ENCODE data around the gene ABLIM2. TPM values are rescaled to one million over a fixed set of nuclear protein-coding genes. Genes with fewer than 3 reads are reported as not detected.

Gene ABLIM2
- total RNA-seq, 1 experiment from 2014 or later: 6.1 TPM

DNA sequence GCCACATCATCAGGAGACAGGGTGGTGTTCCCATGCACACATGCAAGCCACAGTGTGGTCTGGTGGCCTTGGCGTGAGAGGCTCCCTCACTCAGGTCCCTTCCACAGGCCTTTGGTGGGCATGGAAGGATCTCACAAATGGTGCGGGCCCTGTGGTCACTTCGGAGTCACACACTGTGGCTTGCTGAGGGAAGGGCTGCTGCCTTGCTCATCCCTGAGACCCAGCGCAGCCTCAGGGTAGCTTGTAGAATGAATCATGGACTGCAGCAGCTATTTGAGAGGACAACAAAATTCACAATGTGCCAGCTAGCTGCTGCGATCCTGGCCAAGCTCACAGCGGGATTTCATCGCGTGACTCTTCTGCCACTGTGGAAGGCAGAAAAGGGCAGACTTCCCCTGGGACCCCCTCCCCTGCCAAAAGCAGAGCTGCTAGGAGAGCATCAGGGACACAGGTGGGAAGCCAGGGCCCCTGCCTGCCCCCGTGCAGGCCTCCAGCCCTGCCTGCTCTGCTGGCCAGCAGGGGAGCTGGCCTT, 106.4 kb downstream of the ABLIM2 start:
- H3K4me1 ChIP-seq (ENCODE audit: control insufficient read depth in 1 of 2, insufficient read depth in 2 of 2, low read length in 2 of 2): no peaks in the 10 kb centered on the region; a peak in 1 of 4 replicates
- no peak for DNase-seq (ENCODE audit: low read depth, low spot score)
- H3K27ac ChIP-seq (ENCODE audit: low read depth, low read length): no peak overlapping the region
- ChIA-PET CTCF (no interaction called here), POLR2A (no interaction called here), RAD21 (ENCODE audit: low non-redundant PET in 1 of 2, low total read pairs in 2 of 2, uncharacterized antibody in 2 of 2, unreplicated experiment in 2 of 2) (no interaction called here)
- no peaks in the 10 kb centered on the region for H3K36me3 ChIP-seq (ENCODE audit: control insufficient read depth in 1 of 2, insufficient read depth in 2 of 2, low read length in 2 of 2)
- no TSS peak for BruUV-seq (replicated peaks)
- ATAC-seq: no peak
- intact Hi-C loops (cut with micrococcal nuclease): no loop called here
- TF ChIP-seq JUND (IDR thresholded peaks at IDR 0.05) (no peak), RAD21 (IDR thresholded peaks at IDR 0.05; ENCODE audit: low read depth) (no peak), CEBPB (IDR thresholded peaks at IDR 0.05; ENCODE audit: low read depth) (no peak), CBX3 (IDR thresholded peaks at IDR 0.05; ENCODE audit: low read depth) (no peak), FOSL1 (IDR thresholded peaks at IDR 0.05; ENCODE audit: low read depth) (no peak), POLR2A (IDR thresholded peaks at IDR 0.05; ENCODE audit: borderline replicate concordance, extremely low read depth, insufficient read depth, insufficient read length) (no peak), ZBTB33 (IDR thresholded peaks at IDR 0.05; ENCODE audit: extremely low read depth, insufficient replicate concordance, low read length) (no peak), SP1 (IDR thresholded peaks at IDR 0.05; ENCODE audit: low read depth) (no peak), SIN3A (IDR thresholded peaks at IDR 0.05; ENCODE audit: low read depth) (no peak), TCF7L2 (IDR thresholded peaks at IDR 0.05; ENCODE audit: borderline replicate concordance, extremely low read depth, insufficient read depth, insufficient read length) (no peak), ELF1 (IDR thresholded peaks at IDR 0.05; ENCODE audit: borderline replicate concordance, low read depth) (no peak), ZNF274 (IDR thresholded peaks at IDR 0.05; ENCODE audit: low read depth, low read length) (no peak), EZH2phosphoT487 (IDR thresholded peaks at IDR 0.05; ENCODE audit: borderline replicate concordance) (no peak), POLR2AphosphoS5 (IDR thresholded peaks at IDR 0.05; ENCODE audit: low read depth, low read length) (no peak), EGR1 (IDR thresholded peaks at IDR 0.05; ENCODE audit: low read depth) (no peak), SRF (IDR thresholded peaks at IDR 0.05; ENCODE audit: low read depth) (no peak), ZFX (IDR thresholded peaks at IDR 0.05) (no peak)
- TF ChIP-seq, protein P1, sequence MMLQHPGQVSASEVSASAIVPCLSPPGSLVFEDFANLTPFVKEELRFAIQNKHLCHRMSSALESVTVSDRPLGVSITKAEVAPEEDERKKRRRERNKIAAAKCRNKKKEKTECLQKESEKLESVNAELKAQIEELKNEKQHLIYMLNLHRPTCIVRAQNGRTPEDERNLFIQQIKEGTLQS (IDR thresholded peaks at IDR 0.05): no peak
- TF ChIP-seq, protein P2, sequence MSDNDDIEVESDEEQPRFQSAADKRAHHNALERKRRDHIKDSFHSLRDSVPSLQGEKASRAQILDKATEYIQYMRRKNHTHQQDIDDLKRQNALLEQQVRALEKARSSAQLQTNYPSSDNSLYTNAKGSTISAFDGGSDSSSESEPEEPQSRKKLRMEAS (IDR thresholded peaks at IDR 0.05): no peak
- TF ChIP-seq, protein P3, sequence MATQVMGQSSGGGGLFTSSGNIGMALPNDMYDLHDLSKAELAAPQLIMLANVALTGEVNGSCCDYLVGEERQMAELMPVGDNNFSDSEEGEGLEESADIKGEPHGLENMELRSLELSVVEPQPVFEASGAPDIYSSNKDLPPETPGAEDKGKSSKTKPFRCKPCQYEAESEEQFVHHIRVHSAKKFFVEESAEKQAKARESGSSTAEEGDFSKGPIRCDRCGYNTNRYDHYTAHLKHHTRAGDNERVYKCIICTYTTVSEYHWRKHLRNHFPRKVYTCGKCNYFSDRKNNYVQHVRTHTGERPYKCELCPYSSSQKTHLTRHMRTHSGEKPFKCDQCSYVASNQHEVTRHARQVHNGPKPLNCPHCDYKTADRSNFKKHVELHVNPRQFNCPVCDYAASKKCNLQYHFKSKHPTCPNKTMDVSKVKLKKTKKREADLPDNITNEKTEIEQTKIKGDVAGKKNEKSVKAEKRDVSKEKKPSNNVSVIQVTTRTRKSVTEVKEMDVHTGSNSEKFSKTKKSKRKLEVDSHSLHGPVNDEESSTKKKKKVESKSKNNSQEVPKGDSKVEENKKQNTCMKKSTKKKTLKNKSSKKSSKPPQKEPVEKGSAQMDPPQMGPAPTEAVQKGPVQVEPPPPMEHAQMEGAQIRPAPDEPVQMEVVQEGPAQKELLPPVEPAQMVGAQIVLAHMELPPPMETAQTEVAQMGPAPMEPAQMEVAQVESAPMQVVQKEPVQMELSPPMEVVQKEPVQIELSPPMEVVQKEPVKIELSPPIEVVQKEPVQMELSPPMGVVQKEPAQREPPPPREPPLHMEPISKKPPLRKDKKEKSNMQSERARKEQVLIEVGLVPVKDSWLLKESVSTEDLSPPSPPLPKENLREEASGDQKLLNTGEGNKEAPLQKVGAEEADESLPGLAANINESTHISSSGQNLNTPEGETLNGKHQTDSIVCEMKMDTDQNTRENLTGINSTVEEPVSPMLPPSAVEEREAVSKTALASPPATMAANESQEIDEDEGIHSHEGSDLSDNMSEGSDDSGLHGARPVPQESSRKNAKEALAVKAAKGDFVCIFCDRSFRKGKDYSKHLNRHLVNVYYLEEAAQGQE (IDR thresholded peaks at IDR 0.05; ENCODE audit: low read depth): no peak
- no peaks in the 10 kb centered on the region for H3K9me2 ChIP-seq (ENCODE audit: insufficient read depth)
- H3K79me2 ChIP-seq (ENCODE audit: insufficient read depth, low read length): no peaks in the 10 kb centered on the region
- H2AFZ ChIP-seq (ENCODE audit: low read depth, low read length, poor library complexity, severe bottlenecking): no peak overlapping the region
- H3K27me3 ChIP-seq (ENCODE audit: insufficient read depth, low read length): no peaks in the 10 kb centered on the region
- H3K4me3 ChIP-seq (replicated peaks in 1 of 2; ENCODE audit: low read depth in 1 of 2, low read length in 2 of 2): no peak overlapping the region
- H4K20me1 ChIP-seq (ENCODE audit: insufficient read depth): no peaks in the 10 kb centered on the region
- H3K9me3 ChIP-seq (ENCODE audit: control insufficient read depth in 1 of 2, insufficient read depth in 1 of 2, low read depth in 1 of 2, low read length in 2 of 2): no peaks in the 10 kb centered on the region; a peak in 1 of 4 replicates
- no peak overlapping the region for H3K4me2 ChIP-seq (ENCODE audit: low read length)
- no peak overlapping the region for H3K9ac ChIP-seq (ENCODE audit: low read length)
